Common myeloid progenitor, CD34-positive (primary cell): ENCODE data around the gene NUP210.

ENCODE experiments used
- CTCF ChIA-PET: fragments of 350-600 bp; sonication (Branson Sonifier 250); formaldehyde crosslinking; loops from one replicate; lab custom pipeline; 2021; ENCODE audit warnings: antibody characterized with exemption; lab: Charles Lee
- POLR2A ChIA-PET: fragments of 350-600 bp; sonication (Branson Sonifier 250); formaldehyde crosslinking; loops from one replicate; lab custom pipeline; 2021; ENCODE audit warnings: antibody characterized with exemption; lab: Charles Lee
- DNase-seq, 3 donors: peaks; one replicate each; pipeline versions ENCODE4 v3.0.0 to v3.0.0-alpha.2; 2013
- H3K27ac ChIP-seq, 2 experiments: 1 replicate in 1 of 2; 2 replicates in 1 of 2; pipeline ENCODE4 v1.7.0; 2013; ENCODE audit warnings: inconsistent platforms in 2 of 2, low read length in 2 of 2, mild to moderate bottlenecking in 2 of 2, low read depth in 1 of 2, moderate library complexity in 1 of 2; ENCODE audit not compliant: severe bottlenecking in 2 of 2, insufficient read depth in 1 of 2, poor library complexity in 1 of 2
- H3K27me3 ChIP-seq, 5 experiments: replicated peaks in 2 of 5; 1 replicate in 3 of 5; 2 replicates in 2 of 5; pipeline versions ENCODE4 v1.6.1 to v1.7.0; 2013; ENCODE audit warnings: low read length in 4 of 5, mild to moderate bottlenecking in 2 of 5, moderate library complexity in 2 of 5, inconsistent platforms in 1 of 5; ENCODE audit not compliant: insufficient read depth in 5 of 5, control insufficient read depth in 4 of 5
- H3K36me3 ChIP-seq, 4 experiments: 1 replicate in 2 of 4; 2 replicates in 2 of 4; pipeline versions ENCODE4 v1.6.1 to v1.7.0; 2013; ENCODE audit warnings: low read length in 3 of 4, control low read depth in 1 of 4, mild to moderate bottlenecking in 1 of 4; ENCODE audit not compliant: control insufficient read depth in 4 of 4, insufficient read depth in 4 of 4
- H3K4me1 ChIP-seq, 4 experiments: 1 replicate in 3 of 4; 2 replicates in 1 of 4; pipeline versions ENCODE4 v1.6.1 to v1.7.1; 2013; ENCODE audit warnings: low read length in 3 of 4, mild to moderate bottlenecking in 3 of 4, control low read depth in 1 of 4, inconsistent platforms in 1 of 4, moderate library complexity in 1 of 4; ENCODE audit not compliant: control insufficient read depth in 4 of 4, insufficient read depth in 4 of 4; ENCODE audit errors: control extremely low read depth in 1 of 4
- H3K4me3 ChIP-seq, 7 experiments: 1 replicate in 4 of 7; 2 replicates in 3 of 7; pipeline versions ENCODE4 v1.5.1 to v1.7.0; 2013; ENCODE audit warnings: mild to moderate bottlenecking in 7 of 7, low read length in 6 of 7, moderate library complexity in 6 of 7, inconsistent platforms in 2 of 7, low read depth in 2 of 7, control low read depth in 1 of 7; ENCODE audit not compliant: insufficient read depth in 4 of 7, control insufficient read depth in 1 of 7; ENCODE audit errors: extremely low read depth in 1 of 7
- H3K9me3 ChIP-seq, 5 experiments: 1 replicate in 4 of 5; 2 replicates in 1 of 5; pipeline versions ENCODE4 v1.6.1 to v1.7.1; 2013; ENCODE audit warnings: low read length in 4 of 5, mild to moderate bottlenecking in 2 of 5, inconsistent platforms in 1 of 5, low read depth in 1 of 5, moderate library complexity in 1 of 5; ENCODE audit not compliant: control insufficient read depth in 4 of 5, insufficient read depth in 2 of 5; ENCODE audit errors: control extremely low read depth in 1 of 5
- WGBS: methylation state at CpG from one replicate; pipeline ENCODE4 v1.1.5; 2013; ENCODE audit not compliant: insufficient coverage; 5-methylcytosine and 5-hydroxymethylcytosine counted together

NUP210 gene

GRCh38 chr3:13371100-13372075 lies 48.7 kb downstream of the NUP210 start:
- H3K36me3 ChIP-seq: peaks cover 17 to 88% (median 71%) of the 10 kb centered on the region in 4 experiments
- no peaks in the 10 kb centered on the region for H3K4me1 ChIP-seq
- ChIA-PET POLR2A (no interaction called here), CTCF (interaction anchor here (0.7 to 1.5 kb wide), 4 partner anchors 13 to 81 kb away, joined by 3 to 4 read pairs (median 3); no protein-coding TSS in a partner anchor)
- WGBS: 96% methylated on average over 17 of the region's 17 CpGs
- H3K27ac ChIP-seq: no peak overlapping the region
- H3K4me3 ChIP-seq: no peak overlapping the region
- H3K9me3 ChIP-seq: no peaks in the 10 kb centered on the region
- no peak for DNase-seq
- H3K27me3 ChIP-seq: no peaks in the 10 kb centered on the region

- ChIA-PET POLR2A (no interaction called here), CTCF (interaction anchor here (0.6 to 1.5 kb wide), 6 partner anchors 12 to 81 kb away, joined by 3 to 4 read pairs (median 3); partner anchors contain the start of gene NUP210)
- no peaks in the 10 kb centered on the region for H3K9me3 ChIP-seq
- H3K36me3 ChIP-seq: peaks cover 17 to 84% (median 69%) of the 10 kb centered on the region in 4 experiments
- no peaks in the 10 kb centered on the region for H3K27me3 ChIP-seq
- no peak overlapping the region for H3K27ac ChIP-seq
- DNase-seq: no peak
- no peaks in the 10 kb centered on the region for H3K4me1 ChIP-seq
- 95% methylated on average over 9 of the region's 10 CpGs for WGBS
- no peak overlapping the region for H3K4me3 ChIP-seq
Measured at GRCh38 chr3:13370609-13371008, 49.5 kb downstream of the NUP210 start.

GRCh38 chr3:13370055-13370454 lies 50.1 kb downstream of the NUP210 start:
- Histone ChIP-seq H3K9me3 (no peaks in the 10 kb centered on the region), H3K27ac (no peak overlapping the region), H3K4me3 (no peak overlapping the region), H3K36me3 (peaks cover 16 to 84% (median 69%) of the 10 kb centered on the region in 4 experiments), H3K27me3 (no peaks in the 10 kb centered on the region), H3K4me1 (no peaks in the 10 kb centered on the region)
- WGBS: 100% methylated on average over 1 of the region's 3 CpGs
- no peak for DNase-seq
- ChIA-PET CTCF (interaction anchor here (0.6 to 1.5 kb wide), 6 partner anchors 12 to 82 kb away, joined by 3 to 4 read pairs (median 3); partner anchors contain the start of gene NUP210), POLR2A (no interaction called here)

GRCh38 chr3:13368834-13369233 lies 51.3 kb downstream of the NUP210 start:
- Histone ChIP-seq H3K27me3 (no peaks in the 10 kb centered on the region), H3K36me3 (peaks cover 14 to 83% (median 69%) of the 10 kb centered on the region in 4 experiments), H3K4me3 (no peak overlapping the region), H3K4me1 (no peaks in the 10 kb centered on the region), H3K27ac (no peak overlapping the region), H3K9me3 (no peaks in the 10 kb centered on the region)
- 96% methylated on average over 4 of the region's 6 CpGs for WGBS
- CTCF ChIA-PET: no interaction called here
- no peak for DNase-seq
- POLR2A ChIA-PET: no interaction called here

- DNase-seq: no peak
- CTCF ChIA-PET: interaction anchor here (1.6 kb wide), 1 partner anchor 13 kb away, joined by 4 read pairs; no protein-coding TSS in a partner anchor
- POLR2A ChIA-PET: interaction anchor here (0.7 kb wide), 1 partner anchor 9 kb away, joined by 3 read pairs; no protein-coding TSS in a partner anchor
- 100% methylated on average over 3 of the region's 7 CpGs for WGBS
- Histone ChIP-seq H3K4me1 (peaks cover 0 to under 1% (median under 1%) of the 10 kb centered on the region in 4 experiments), H3K27me3 (no peaks in the 10 kb centered on the region), H3K27ac (no peak overlapping the region), H3K36me3 (peaks cover 18 to 83% (median 69%) of the 10 kb centered on the region in 4 experiments), H3K9me3 (no peaks in the 10 kb centered on the region), H3K4me3 (no peak overlapping the region)
Measured at GRCh38 chr3:13367728-13368127, 52.4 kb downstream of the NUP210 start.

GRCh38 chr3:13365390-13366379 lies 54.4 kb downstream of the NUP210 start:
- WGBS: 95% methylated on average over 24 of the region's 24 CpGs
- no peak for DNase-seq
- POLR2A ChIA-PET: no interaction called here
- no peak overlapping the region for H3K4me3 ChIP-seq
- no peak overlapping the region for H3K27ac ChIP-seq
- H3K4me1 ChIP-seq: peaks cover 0 to 12% (median 4%) of the 10 kb centered on the region in 4 experiments
- peaks cover 15 to 83% (median 63%) of the 10 kb centered on the region in 4 experiments for H3K36me3 ChIP-seq
- H3K9me3 ChIP-seq: no peaks in the 10 kb centered on the region
- CTCF ChIA-PET: interaction anchor here (1.0 to 2.4 kb wide), 4 partner anchors 9 to 87 kb away, joined by 3 to 7 read pairs (median 5); no protein-coding TSS in a partner anchor
- H3K27me3 ChIP-seq: no peaks in the 10 kb centered on the region
